Measurements from ENCODE around the gene NME7. TPM values are rescaled to one million over a fixed set of nuclear protein-coding genes. Genes with fewer than 3 reads are reported as not detected.

NME7 gene
- total RNA-seq, 1 experiment from 2014 or later = 36.5 TPM

DNA sequence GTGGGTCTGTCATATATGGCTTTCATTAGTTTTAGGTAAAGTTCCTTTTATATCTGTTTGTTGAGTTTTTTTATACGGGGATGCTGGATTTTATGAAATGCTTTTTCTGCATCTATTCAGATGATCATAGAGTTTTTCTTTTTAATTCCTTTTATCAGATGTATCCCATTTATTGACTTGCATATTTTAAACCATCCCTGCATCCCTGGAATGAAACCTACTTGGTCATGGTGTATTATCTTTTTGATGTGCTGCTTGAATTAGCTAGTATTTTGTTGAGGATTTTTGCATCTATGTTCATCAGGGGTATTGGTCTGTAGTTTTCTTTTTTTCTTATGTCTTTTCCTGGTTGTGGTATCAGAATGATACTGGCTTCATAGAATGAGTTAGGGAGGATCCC, 118.0 kb downstream of the NME7 start:
- TF ChIP-seq, protein P1, sequence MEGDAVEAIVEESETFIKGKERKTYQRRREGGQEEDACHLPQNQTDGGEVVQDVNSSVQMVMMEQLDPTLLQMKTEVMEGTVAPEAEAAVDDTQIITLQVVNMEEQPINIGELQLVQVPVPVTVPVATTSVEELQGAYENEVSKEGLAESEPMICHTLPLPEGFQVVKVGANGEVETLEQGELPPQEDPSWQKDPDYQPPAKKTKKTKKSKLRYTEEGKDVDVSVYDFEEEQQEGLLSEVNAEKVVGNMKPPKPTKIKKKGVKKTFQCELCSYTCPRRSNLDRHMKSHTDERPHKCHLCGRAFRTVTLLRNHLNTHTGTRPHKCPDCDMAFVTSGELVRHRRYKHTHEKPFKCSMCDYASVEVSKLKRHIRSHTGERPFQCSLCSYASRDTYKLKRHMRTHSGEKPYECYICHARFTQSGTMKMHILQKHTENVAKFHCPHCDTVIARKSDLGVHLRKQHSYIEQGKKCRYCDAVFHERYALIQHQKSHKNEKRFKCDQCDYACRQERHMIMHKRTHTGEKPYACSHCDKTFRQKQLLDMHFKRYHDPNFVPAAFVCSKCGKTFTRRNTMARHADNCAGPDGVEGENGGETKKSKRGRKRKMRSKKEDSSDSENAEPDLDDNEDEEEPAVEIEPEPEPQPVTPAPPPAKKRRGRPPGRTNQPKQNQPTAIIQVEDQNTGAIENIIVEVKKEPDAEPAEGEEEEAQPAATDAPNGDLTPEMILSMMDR (IDR thresholded peaks at IDR 0.05; ENCODE audit: unreplicated experiment) = no peak
- Mint-ChIP-seq H3K27me3 (ENCODE audit: insufficient read depth, unreplicated experiment) (no peaks in the 10 kb centered on the region), H3K27ac (ENCODE audit: low read depth, unreplicated experiment) (peak overlapping the region; percentile 74), H3K4me1 (ENCODE audit: insufficient read depth, unreplicated experiment) (peaks cover 20% of the 10 kb centered on the region), H3K36me3 (ENCODE audit: insufficient read depth, unreplicated experiment) (no peaks in the 10 kb centered on the region), H3K9me3 (ENCODE audit: unreplicated experiment) (no peaks in the 10 kb centered on the region), H3K4me3 (ENCODE audit: unreplicated experiment) (no peak overlapping the region)
- CTCF ChIA-PET = interaction anchor here (0.6 kb wide), 1 partner anchor 39 kb away, joined by 3 read pairs; no protein-coding TSS in a partner anchor
- intact Hi-C loops (cut with micrococcal nuclease) = no loop called here
- no peak for DNase-seq (ENCODE audit: unreplicated experiment)
- POLR2A ChIA-PET = interaction anchor here (0.6 to 1.1 kb wide), 3 partner anchors 113 to 141 kb away, joined by 3 to 5 read pairs (median 3); no protein-coding TSS in a partner anchor
- BruUV-seq (replicated peaks) = no TSS peak

- Mint-ChIP-seq H3K4me3 (ENCODE audit: unreplicated experiment) (no peak overlapping the region), H3K4me1 (ENCODE audit: insufficient read depth, unreplicated experiment) (peaks cover 13% of the 10 kb centered on the region), H3K27ac (ENCODE audit: low read depth, unreplicated experiment) (no peak overlapping the region), H3K27me3 (ENCODE audit: insufficient read depth, unreplicated experiment) (no peaks in the 10 kb centered on the region), H3K9me3 (ENCODE audit: unreplicated experiment) (no peaks in the 10 kb centered on the region), H3K36me3 (ENCODE audit: insufficient read depth, unreplicated experiment) (no peaks in the 10 kb centered on the region)
- intact Hi-C loops (cut with micrococcal nuclease) = no loop called here
- ChIA-PET POLR2A (no interaction called here), CTCF (interaction anchor here (0.7 to 1.2 kb wide), 2 partner anchors 16 to 134 kb away, joined by 3 to 4 read pairs; no protein-coding TSS in a partner anchor)
- BruUV-seq (replicated peaks) = no TSS peak
- TF ChIP-seq, protein P1 (IDR thresholded peaks at IDR 0.05; ENCODE audit: unreplicated experiment) = no peak
- DNase-seq (ENCODE audit: unreplicated experiment) = no peak
Measured at GRCh38 chr1:169245706-169246105, 121.9 kb downstream of the NME7 start.

DNA sequence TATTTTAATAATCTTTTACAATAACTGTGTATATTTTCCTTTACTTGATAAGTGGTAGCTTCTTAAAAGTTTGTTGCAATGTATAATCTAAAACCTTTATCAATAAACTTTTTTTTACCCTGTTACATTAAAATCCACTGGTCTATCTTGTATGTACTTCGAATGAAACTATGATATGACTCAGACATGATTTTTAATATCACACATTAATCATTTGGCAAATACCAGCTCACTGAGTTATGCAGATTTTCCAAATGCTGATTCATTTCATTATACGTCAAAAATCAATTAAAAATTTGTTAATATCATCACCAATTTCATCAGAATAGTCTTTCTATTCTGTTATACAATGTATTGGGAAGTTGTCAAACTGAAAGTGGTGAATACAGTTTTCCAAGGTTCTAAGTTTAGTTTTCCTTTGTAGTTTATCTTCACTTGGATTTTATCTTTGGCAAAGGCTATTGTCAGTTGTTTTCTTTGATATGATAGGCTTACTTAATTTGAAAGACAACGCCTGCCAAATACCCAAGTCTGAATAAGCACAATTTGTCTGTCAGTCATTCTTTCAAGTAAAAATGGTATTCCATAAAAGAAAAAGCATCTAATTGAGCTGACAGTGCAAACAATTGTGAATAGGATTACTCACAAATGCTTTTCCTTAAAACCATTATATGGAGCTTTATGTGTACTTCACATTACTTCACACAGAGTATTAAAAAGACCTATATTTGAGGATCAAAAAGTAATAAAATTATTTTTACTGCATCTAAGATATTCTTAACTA, 127.0 kb downstream of the NME7 start:
- peak overlapping the region; percentile 28 for H3K4me3 Mint-ChIP-seq (ENCODE audit: unreplicated experiment)
- H3K27me3 Mint-ChIP-seq (ENCODE audit: insufficient read depth, unreplicated experiment) = no peaks in the 10 kb centered on the region
- no peak overlapping the region for H3K27ac Mint-ChIP-seq (ENCODE audit: low read depth, unreplicated experiment)
- BruUV-seq (replicated peaks) = no TSS peak
- H3K9me3 Mint-ChIP-seq (ENCODE audit: unreplicated experiment) = no peaks in the 10 kb centered on the region
- CTCF ChIA-PET = interaction anchor here (0.9 to 1.3 kb wide), 2 partner anchors 21 to 638 kb away, joined by 3 to 4 read pairs; no protein-coding TSS in a partner anchor
- H3K36me3 Mint-ChIP-seq (ENCODE audit: insufficient read depth, unreplicated experiment) = no peaks in the 10 kb centered on the region
- intact Hi-C loops (cut with micrococcal nuclease) = no loop called here
- TF ChIP-seq, protein P1 (IDR thresholded peaks at IDR 0.05; ENCODE audit: unreplicated experiment) = no peak
- POLR2A ChIA-PET = interaction anchor here (0.6 to 1.2 kb wide), 5 partner anchors 8 to 612 kb away, joined by 3 to 4 read pairs (median 3); partner anchors contain the start of gene ATP1B1
- DNase-seq (ENCODE audit: unreplicated experiment) = no peak
- peaks cover 5% of the 10 kb centered on the region for H3K4me1 Mint-ChIP-seq (ENCODE audit: insufficient read depth, unreplicated experiment)

DNA sequence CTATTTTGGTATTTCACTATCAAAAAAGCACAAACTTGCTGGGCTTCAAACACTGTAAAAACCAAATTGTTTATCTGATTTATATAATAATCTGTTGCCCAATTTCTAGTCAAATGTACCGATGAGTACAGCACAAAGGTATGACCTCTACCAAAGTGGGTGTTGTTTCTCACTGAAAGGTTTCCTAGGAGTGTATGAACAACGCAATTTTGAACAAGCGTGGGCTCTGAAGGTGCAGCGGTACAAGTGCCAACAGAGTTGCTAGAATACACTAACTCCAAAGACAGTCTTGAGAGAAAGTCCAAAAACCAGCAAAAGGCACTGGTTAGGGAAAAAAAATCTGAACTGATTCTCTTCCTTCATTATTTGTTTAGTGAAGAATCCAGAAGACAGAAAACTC, 130.7 kb downstream of the NME7 start:
- no TSS peak for BruUV-seq (replicated peaks)
- intact Hi-C loops (cut with micrococcal nuclease) = no loop called here
- Mint-ChIP-seq H3K4me3 (ENCODE audit: unreplicated experiment) (no peak overlapping the region), H3K27me3 (ENCODE audit: insufficient read depth, unreplicated experiment) (no peaks in the 10 kb centered on the region), H3K9me3 (ENCODE audit: unreplicated experiment) (no peaks in the 10 kb centered on the region), H3K36me3 (ENCODE audit: insufficient read depth, unreplicated experiment) (peaks cover 7% of the 10 kb centered on the region), H3K27ac (ENCODE audit: low read depth, unreplicated experiment) (no peak overlapping the region), H3K4me1 (ENCODE audit: insufficient read depth, unreplicated experiment) (peaks cover 5% of the 10 kb centered on the region)
- POLR2A ChIA-PET = interaction anchor here (0.6 to 1.7 kb wide), 7 partner anchors 10 to 600 kb away, joined by 3 to 9 read pairs (median 3); partner anchors contain the start of genes ATP1B1 and NME7
- TF ChIP-seq, protein P1 (IDR thresholded peaks at IDR 0.05; ENCODE audit: unreplicated experiment) = no peak
- peak; percentile 26 for DNase-seq (ENCODE audit: unreplicated experiment)
- CTCF ChIA-PET = interaction anchor here (0.6 kb wide), 1 partner anchor 38 kb away, joined by 3 read pairs; no protein-coding TSS in a partner anchor

All from MCF 10A (cell line).